GM23338 (cell line): ENCODE results near the gene MYO1D. TPM values are rescaled to one million over a fixed set of nuclear protein-coding genes. Genes with fewer than 3 reads are reported as not detected.

ENCODE experiments used
- ATAC-seq: fragments of 200-7000 bp; cut with Tn5 transposase; 3 replicates; pipeline ENCODE4 v1.9.1; 2020
- DNase-seq: peaks from one replicate; pipeline ENCODE4 v3.0.0-alpha.2; 2015; ENCODE audit warnings: low spot score
- H2AFZ ChIP-seq: fragments of 200-600 bp; sonication (generic); 2 replicates; pipeline ENCODE4 v1.8.0; 2016; ENCODE audit warnings: antibody characterized with exemption, mild to moderate bottlenecking, moderate library complexity
- H3F3A ChIP-seq: fragments of 200-600 bp; sonication (generic); replicated peaks from 2 replicates; pipeline ENCODE4 v1.8.0; 2017; ENCODE audit warnings: antibody characterized with exemption, mixed run types, low read depth
- H3K27ac ChIP-seq: fragments of 200-600 bp; sonication (generic); 2 replicates; pipeline ENCODE4 v1.6.1; 2016; ENCODE audit warnings: low read depth
- H3K27me3 ChIP-seq: fragments of 200-600 bp; sonication (generic); 2 replicates; pipeline ENCODE4 v1.8.0; 2016; ENCODE audit warnings: mild to moderate bottlenecking, mixed run types, moderate library complexity; ENCODE audit not compliant: insufficient read depth
- H3K36me3 ChIP-seq: fragments of 200-600 bp; sonication (generic); 2 replicates; pipeline ENCODE4 v1.8.0; 2016; ENCODE audit warnings: mild to moderate bottlenecking; ENCODE audit not compliant: insufficient read depth
- H3K4me1 ChIP-seq: fragments of 200-600 bp; sonication (generic); 2 replicates; pipeline ENCODE4 v1.8.0; 2016; ENCODE audit warnings: mild to moderate bottlenecking, moderate library complexity; ENCODE audit not compliant: insufficient read depth
- H3K4me2 ChIP-seq: fragments of 200-600 bp; sonication (generic); 2 replicates; pipeline ENCODE4 v1.7.1; 2017; ENCODE audit warnings: mixed run types
- H3K4me3 ChIP-seq: fragments of 200-600 bp; sonication (generic); 2 replicates; pipeline ENCODE4 v1.6.1; 2016; ENCODE audit warnings: mixed run types
- H3K79me2 ChIP-seq: fragments of 200-600 bp; sonication (generic); replicated peaks from 2 replicates; pipeline ENCODE4 v1.8.0; 2017; ENCODE audit warnings: mild to moderate bottlenecking; ENCODE audit not compliant: insufficient read depth
- H3K9me2 ChIP-seq: fragments of 200-600 bp; sonication (generic); 2 replicates; pipeline ENCODE4 v1.8.0; 2017; ENCODE audit not compliant: insufficient read depth
- H4K20me1 ChIP-seq: fragments of 200-600 bp; sonication (generic); replicated peaks from 2 replicates; pipeline ENCODE4 v1.8.0; 2017; ENCODE audit warnings: mild to moderate bottlenecking; ENCODE audit not compliant: insufficient read depth
- H3K27ac Mint-ChIP-seq: 2 replicates; pipeline ENCODE4 v1.8.0; 2020; ENCODE audit warnings: inconsistent platforms, mild to moderate bottlenecking, moderate library complexity, mixed read lengths
- H3K27me3 Mint-ChIP-seq: 3 replicates; pipeline ENCODE4 v1.8.0; 2022; ENCODE audit warnings: low read depth, mild to moderate bottlenecking, moderate library complexity, mixed read lengths, inconsistent platforms; ENCODE audit not compliant: insufficient read depth, poor library complexity
- H3K36me3 Mint-ChIP-seq: 3 replicates; pipeline ENCODE4 v1.8.0; 2021; ENCODE audit warnings: low read depth, mild to moderate bottlenecking, inconsistent platforms, moderate library complexity, mixed read lengths
- H3K4me1 Mint-ChIP-seq: 3 replicates; pipeline ENCODE4 v1.8.0; 2020; ENCODE audit warnings: mild to moderate bottlenecking, inconsistent platforms, mixed read lengths
- H3K4me3 Mint-ChIP-seq: 3 replicates; pipeline ENCODE4 v1.8.0; 2021; ENCODE audit warnings: moderate library complexity, mild to moderate bottlenecking, inconsistent platforms, mixed read lengths
- H3K9me3 Mint-ChIP-seq: 3 replicates; pipeline ENCODE4 v1.8.0; 2020; ENCODE audit warnings: moderate library complexity, mild to moderate bottlenecking, inconsistent platforms, mixed read lengths
- CREB1 ChIP-seq: fragments of 250-450 bp; sonication (Bioruptor Pico); IDR thresholded peaks from 2 replicates; pipeline ENCODE4 v1.5.0; 2020; ENCODE audit warnings: low read depth, mild to moderate bottlenecking, moderate library complexity
- CTCF ChIP-seq, 2 experiments: fragments of 200-600 bp in 1 of 2; sonication (generic) in 1 of 2; conservative IDR thresholded peaks; 2 replicates each; pipeline versions ENCODE4 v1.5.1 to v1.6.1; 2016 to 2017; ENCODE audit warnings: antibody characterized with exemption in 2 of 2, low read depth in 2 of 2, mild to moderate bottlenecking in 2 of 2, moderate library complexity in 1 of 2
- EZH2phosphoT487 ChIP-seq: fragments of 200-600 bp; sonication (generic); IDR thresholded peaks from one replicate; pipeline ENCODE4 v1.8.1; 2018; ENCODE audit warnings: antibody characterized with exemption; ENCODE audit not compliant: unreplicated experiment
- JUNB ChIP-seq: IDR thresholded peaks from one replicate; pipeline ENCODE4 v1.6.1; 2016; ENCODE audit warnings: antibody characterized with exemption; ENCODE audit not compliant: unreplicated experiment
- NANOG ChIP-seq: IDR thresholded peaks from 2 replicates; pipeline ENCODE4 v1.6.1; 2016; ENCODE audit warnings: antibody characterized with exemption, borderline replicate concordance
- POLR2AphosphoS5 ChIP-seq: IDR thresholded peaks from 2 replicates; pipeline ENCODE4 v1.6.1; 2016; ENCODE audit warnings: antibody characterized with exemption, low read depth
- REST ChIP-seq: IDR thresholded peaks from one replicate; pipeline ENCODE4 v1.6.1; 2018; ENCODE audit warnings: antibody characterized with exemption; ENCODE audit not compliant: unreplicated experiment
- STAT1 ChIP-seq: IDR thresholded peaks from one replicate; pipeline ENCODE4 v1.6.1; 2016; ENCODE audit warnings: antibody characterized with exemption; ENCODE audit not compliant: unreplicated experiment
- ZNF331 ChIP-seq: fragments of 250-450 bp; sonication (Bioruptor Pico); IDR thresholded peaks from 2 replicates; pipeline ENCODE4 v1.5.0; 2020; ENCODE audit warnings: low read depth, mild to moderate bottlenecking, moderate library complexity
- ZNF462 ChIP-seq: fragments of 250-450 bp; sonication (Bioruptor Pico); IDR thresholded peaks from 2 replicates; pipeline ENCODE4 v1.5.0; 2020; ENCODE audit warnings: mild to moderate bottlenecking, moderate library complexity
- polyA plus RNA-seq: library from polyadenylated mRNA; unstranded; fragments of >200 nt; fragmentation: Nextera tagmentation; extraction: Ambion mirVana; gene quantifications from 2 replicates; pipeline ENCODE4 v1.2.1, GENCODE V29; 2016
- total RNA-seq: library from RNA; depleted of rRNA; stranded (reverse); fragments of >200 nt; shearing (Covaris generic); gene quantifications from 2 replicates; pipeline ENCODE4 v1.2.3, GENCODE V29; 2014

MYO1D gene
- total and polyA plus RNA-seq, 2 experiments from 2014 or later, result 8.6 to 28.6 TPM

- TF ChIP-seq REST (no peak), EZH2phosphoT487 (no peak), CTCF (conservative IDR thresholded peaks at IDR 0.05; ENCODE audit: low read depth in 2 of 2) (no peak), ZNF331 (CRISPR knock-in tag) (no peak), CREB1 (CRISPR knock-in tag) (no peak), JUNB (no peak), STAT1 (no peak)
Measured at GRCh38 chr17:32801641-32802040, 75.3 kb downstream of the MYO1D start (continued).

- Histone ChIP-seq H2AFZ (no peak overlapping the region), H3F3A (no peaks in the 10 kb centered on the region), H3K4me2 (no peak overlapping the region), H3K27me3 (no peaks in the 10 kb centered on the region), H3K79me2 (no peaks in the 10 kb centered on the region), H3K4me3 (no peak overlapping the region), H3K4me1 (no peaks in the 10 kb centered on the region), H4K20me1 (no peaks in the 10 kb centered on the region), H3K27ac (no peak overlapping the region), H3K9me2 (no peaks in the 10 kb centered on the region), H3K36me3 (no peaks in the 10 kb centered on the region)
- Mint-ChIP-seq H3K9me3 (no peaks in the 10 kb centered on the region), H3K4me3 (no peak overlapping the region), H3K27ac (no peak overlapping the region), H3K27me3 (peaks cover 4% of the 10 kb centered on the region), H3K36me3 (no peaks in the 10 kb centered on the region), H3K4me1 (peaks cover 12% of the 10 kb centered on the region; the same call in 2 of the 3 replicates)
- DNase-seq (no peak), ATAC-seq (no peak)
- no peak for TF ChIP-seq ZNF462 (CRISPR knock-in tag)
- TF ChIP-seq CTCF (conservative IDR thresholded peaks at IDR 0.05; ENCODE audit: low read depth in 2 of 2), result no peak
- TF ChIP-seq NANOG, result no peak
- TF ChIP-seq EZH2phosphoT487, result no peak
- no peak for TF ChIP-seq POLR2AphosphoS5
- TF ChIP-seq CREB1 (CRISPR knock-in tag), result no peak
Measured at GRCh38 chr17:32801193-32801592, 75.7 kb downstream of the MYO1D start.
